ENCODE results near the gene TUBA4B.

DNA sequence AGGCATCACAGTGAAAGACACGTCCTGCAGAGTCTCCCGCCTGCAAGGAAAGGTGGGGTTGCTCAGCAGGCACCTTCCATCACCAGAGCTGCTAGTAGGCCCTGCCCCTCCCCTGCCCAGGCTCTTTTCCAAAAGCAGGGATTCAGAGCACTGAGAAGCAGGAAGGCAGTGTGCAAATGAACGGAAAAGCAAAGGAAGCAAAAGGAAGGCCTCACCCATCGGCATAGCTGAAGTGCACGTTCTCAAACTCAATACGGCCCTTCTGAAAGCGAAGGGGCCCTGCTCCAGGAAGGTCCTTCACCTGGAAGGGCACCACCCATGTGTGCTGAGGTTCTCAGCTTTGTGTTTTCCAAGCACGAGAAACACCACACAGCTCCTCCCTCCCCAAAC is 40.0 kb upstream of the TUBA4B start:
- TF ChIP-seq CTCF (IDR thresholded peaks at IDR 0.05) (no peak), POLR2A (IDR thresholded peaks at IDR 0.05) (no peak)

All from tibial nerve (tissue), 3 donors.